Measurements from ENCODE around the gene ADAM8. TPM values are rescaled to one million over a fixed set of nuclear protein-coding genes. Genes with fewer than 3 reads are reported as not detected.

The ADAM8 gene
- total RNA-seq, 1 experiment from 2014 or later, result 3.7 TPM

GRCh38 chr10:133229265-133230043, 47.2 kb downstream of the ADAM8 start:
- TF ChIP-seq, protein P1, sequence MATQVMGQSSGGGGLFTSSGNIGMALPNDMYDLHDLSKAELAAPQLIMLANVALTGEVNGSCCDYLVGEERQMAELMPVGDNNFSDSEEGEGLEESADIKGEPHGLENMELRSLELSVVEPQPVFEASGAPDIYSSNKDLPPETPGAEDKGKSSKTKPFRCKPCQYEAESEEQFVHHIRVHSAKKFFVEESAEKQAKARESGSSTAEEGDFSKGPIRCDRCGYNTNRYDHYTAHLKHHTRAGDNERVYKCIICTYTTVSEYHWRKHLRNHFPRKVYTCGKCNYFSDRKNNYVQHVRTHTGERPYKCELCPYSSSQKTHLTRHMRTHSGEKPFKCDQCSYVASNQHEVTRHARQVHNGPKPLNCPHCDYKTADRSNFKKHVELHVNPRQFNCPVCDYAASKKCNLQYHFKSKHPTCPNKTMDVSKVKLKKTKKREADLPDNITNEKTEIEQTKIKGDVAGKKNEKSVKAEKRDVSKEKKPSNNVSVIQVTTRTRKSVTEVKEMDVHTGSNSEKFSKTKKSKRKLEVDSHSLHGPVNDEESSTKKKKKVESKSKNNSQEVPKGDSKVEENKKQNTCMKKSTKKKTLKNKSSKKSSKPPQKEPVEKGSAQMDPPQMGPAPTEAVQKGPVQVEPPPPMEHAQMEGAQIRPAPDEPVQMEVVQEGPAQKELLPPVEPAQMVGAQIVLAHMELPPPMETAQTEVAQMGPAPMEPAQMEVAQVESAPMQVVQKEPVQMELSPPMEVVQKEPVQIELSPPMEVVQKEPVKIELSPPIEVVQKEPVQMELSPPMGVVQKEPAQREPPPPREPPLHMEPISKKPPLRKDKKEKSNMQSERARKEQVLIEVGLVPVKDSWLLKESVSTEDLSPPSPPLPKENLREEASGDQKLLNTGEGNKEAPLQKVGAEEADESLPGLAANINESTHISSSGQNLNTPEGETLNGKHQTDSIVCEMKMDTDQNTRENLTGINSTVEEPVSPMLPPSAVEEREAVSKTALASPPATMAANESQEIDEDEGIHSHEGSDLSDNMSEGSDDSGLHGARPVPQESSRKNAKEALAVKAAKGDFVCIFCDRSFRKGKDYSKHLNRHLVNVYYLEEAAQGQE (IDR thresholded peaks at IDR 0.05; ENCODE audit: insufficient read depth in 1 of 2, low read depth in 2 of 2, low read length in 1 of 2), result no peak
- no peak for TF ChIP-seq SIN3A (IDR thresholded peaks at IDR 0.05; ENCODE audit: borderline replicate concordance, insufficient read depth, low read depth, low read length)
- TF ChIP-seq TCF7L2 (IDR thresholded peaks at IDR 0.05; ENCODE audit: low read depth, low read length), result no peak
- no peak for TF ChIP-seq POLR2AphosphoS5 (IDR thresholded peaks at IDR 0.05; ENCODE audit: low read depth, low read length)
- no peak for TF ChIP-seq CTCF (IDR thresholded peaks at IDR 0.05)
- no peak for DNase-seq (ENCODE audit: low read depth, low spot score)
- H3K9me3 ChIP-seq (ENCODE audit: control insufficient read depth, insufficient read depth, low read depth, low read length), result no peaks in the 10 kb centered on the region
- CTCF ChIA-PET, result no interaction called here
- H3K27ac ChIP-seq (ENCODE audit: low read length), result no peak overlapping the region
- in situ Hi-C loops (cut with HindIII; ENCODE audit: low pct_unique_long_range_greater_than_20kb, low sequenced_read_pairs) (no loop called here), intact Hi-C loops (cut with micrococcal nuclease; ENCODE audit: unreplicated experiment) (no loop called here)
- ATAC-seq, result no peak
- no peaks in the 10 kb centered on the region for H3K4me1 ChIP-seq (ENCODE audit: control insufficient read depth, insufficient read depth, low read length)
- H3K36me3 ChIP-seq (ENCODE audit: control insufficient read depth, insufficient read depth, low read length), result no peaks in the 10 kb centered on the region
- POLR2A ChIA-PET, result no interaction called here
- peaks cover 3% of the 10 kb centered on the region; the same call in 1 of the 2 replicates for H3K27me3 ChIP-seq (ENCODE audit: control insufficient read depth, insufficient read depth, low read length)
- BruUV-seq (replicated peaks), result no TSS peak
- no peak overlapping the region for H3K4me3 ChIP-seq (ENCODE audit: low read depth in 2 of 2, low read length in 2 of 2)

DNA sequence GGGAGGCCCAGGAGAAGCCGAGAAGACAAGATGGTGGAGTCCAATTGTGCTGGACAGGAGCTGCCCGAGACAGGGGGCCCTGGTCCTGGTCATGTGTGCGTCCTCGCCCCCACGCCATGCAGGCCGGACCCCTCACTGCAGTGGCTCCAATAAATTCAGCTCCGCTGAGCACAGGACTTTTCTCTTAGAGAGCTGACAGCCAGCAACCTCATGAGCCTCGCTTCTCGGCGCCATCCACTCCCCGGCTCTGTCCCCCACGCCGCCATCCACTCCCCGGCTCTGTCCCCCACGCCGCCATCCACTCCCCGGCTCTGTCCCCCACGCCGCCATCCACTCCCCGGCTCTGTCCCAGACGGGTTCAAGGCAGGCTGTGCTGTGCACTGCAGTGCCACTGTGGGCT, 49.4 kb downstream of the ADAM8 start:
- TF ChIP-seq, protein P1 (IDR thresholded peaks at IDR 0.05; ENCODE audit: insufficient read depth in 1 of 2, low read depth in 2 of 2, low read length in 1 of 2), result no peak
- no peak for TF ChIP-seq TCF7L2 (IDR thresholded peaks at IDR 0.05; ENCODE audit: low read depth, low read length)
- in situ Hi-C loops (cut with HindIII; ENCODE audit: low pct_unique_long_range_greater_than_20kb, low sequenced_read_pairs) (no loop called here), intact Hi-C loops (cut with micrococcal nuclease; ENCODE audit: unreplicated experiment) (no loop called here)
- no peak overlapping the region for H3K27ac ChIP-seq (ENCODE audit: low read length)
- DNase-seq (ENCODE audit: low read depth, low spot score) (no peak), ATAC-seq (no peak)
- no TSS peak for BruUV-seq (replicated peaks)
- H3K27me3 ChIP-seq (ENCODE audit: control insufficient read depth, insufficient read depth, low read length), result peaks cover 3% of the 10 kb centered on the region; the same call in 1 of the 2 replicates
- H3K9me3 ChIP-seq (ENCODE audit: control insufficient read depth, insufficient read depth, low read depth, low read length), result no peaks in the 10 kb centered on the region
- H3K4me3 ChIP-seq (ENCODE audit: low read depth in 2 of 2, low read length in 2 of 2), result no peak overlapping the region
- ChIA-PET POLR2A (no interaction called here), CTCF (interaction anchor here (0.8 kb wide), 1 partner anchor 111 kb away, joined by 4 read pairs; no protein-coding TSS in a partner anchor)
- H3K36me3 ChIP-seq (ENCODE audit: control insufficient read depth, insufficient read depth, low read length), result no peaks in the 10 kb centered on the region
- no peaks in the 10 kb centered on the region for H3K4me1 ChIP-seq (ENCODE audit: control insufficient read depth, insufficient read depth, low read length)
